ENCODE measurements around the gene ALOX15.
A peak's percentile ranks its signal among the peaks of the same experiment; 100 is the strongest.
"Not testable (repeated sequence)": the region's sequence is repeated elsewhere in the genome, so short reads cannot be mapped to it uniquely, and the experiment has no call there.

The ALOX15 gene

DNA sequence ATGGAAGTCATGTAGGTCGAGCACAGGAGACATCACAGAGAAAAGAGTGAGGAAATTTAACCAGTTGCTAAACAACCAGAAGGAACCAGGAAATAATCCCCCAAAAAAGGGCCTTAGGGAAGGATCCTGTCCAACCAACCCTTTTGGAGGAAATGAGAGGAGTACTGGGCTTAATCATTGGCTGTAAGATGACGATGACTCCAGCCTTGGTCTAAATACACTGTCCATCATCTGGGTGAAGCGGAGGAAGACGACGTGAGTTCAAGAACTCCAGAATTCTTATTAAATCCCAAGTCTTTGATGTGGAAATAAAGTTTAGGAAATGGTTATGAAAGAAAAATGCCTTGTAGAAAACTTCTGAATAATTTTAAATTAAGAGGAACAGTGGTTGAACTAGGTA lies 11.5 kb upstream of the ALOX15 start:
- DNase-seq, result no peak

DNA sequence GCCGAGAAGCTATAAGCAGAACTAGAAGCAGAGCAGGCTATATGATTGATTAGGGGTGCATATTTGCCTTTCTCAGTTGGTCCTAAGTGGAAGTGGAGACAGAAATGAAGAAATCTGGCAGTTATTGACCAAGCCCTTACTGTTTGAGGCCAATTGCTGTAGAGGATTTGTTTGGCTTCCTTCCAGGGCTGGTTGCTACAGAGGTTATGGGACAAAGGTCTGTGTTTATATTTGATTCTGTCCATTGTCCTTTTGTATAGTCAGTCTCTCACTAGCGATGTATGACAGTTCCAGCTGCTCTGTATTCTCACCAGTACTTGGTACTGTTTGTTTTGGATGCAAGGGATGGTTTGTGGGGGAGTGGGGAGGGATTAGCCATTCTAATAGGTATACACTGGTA lies 7.3 kb upstream of the ALOX15 start:
- no peak for DNase-seq

DNA sequence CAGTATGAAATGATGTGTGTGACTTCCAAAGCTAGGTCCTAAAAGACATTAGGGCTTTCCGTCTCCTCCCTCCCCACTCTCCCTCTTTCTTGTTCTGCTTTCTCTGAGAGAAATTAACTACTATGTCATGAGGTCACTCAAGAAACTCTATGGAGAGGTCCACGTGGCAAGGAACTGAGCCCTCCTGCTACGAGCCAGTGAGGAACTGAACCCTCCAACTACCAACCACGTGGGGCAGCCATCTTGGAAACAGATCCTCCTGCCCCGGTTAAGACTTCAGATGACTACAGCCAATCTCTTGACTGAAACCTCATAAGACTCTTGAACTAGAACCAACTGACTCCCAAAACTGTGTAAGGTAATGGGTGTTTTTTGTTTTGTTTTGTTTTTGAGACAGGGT lies 4.2 kb upstream of the ALOX15 start:
- peak in 1 of 58 donors; percentile 19 for DNase-seq

DNA sequence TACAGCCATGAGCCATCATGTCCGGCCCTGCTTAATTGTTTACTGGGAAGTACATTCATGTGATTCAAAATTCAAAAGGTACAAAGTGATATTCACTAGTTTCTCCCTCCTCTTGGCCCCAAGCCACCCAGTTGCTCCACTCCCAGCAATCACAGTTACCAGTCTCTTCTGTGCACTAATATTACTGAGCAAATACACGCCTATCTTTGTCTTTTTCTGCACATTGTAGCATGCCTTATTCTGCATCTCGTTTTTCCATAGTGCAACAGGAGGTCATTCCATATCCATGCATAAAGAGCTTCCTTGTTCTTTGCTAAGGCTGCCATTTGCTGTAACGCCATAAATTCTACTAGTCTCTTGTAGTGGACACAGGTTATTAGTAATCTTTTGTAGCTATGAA lies 2.2 kb upstream of the ALOX15 start:
- no peak for DNase-seq

DNA sequence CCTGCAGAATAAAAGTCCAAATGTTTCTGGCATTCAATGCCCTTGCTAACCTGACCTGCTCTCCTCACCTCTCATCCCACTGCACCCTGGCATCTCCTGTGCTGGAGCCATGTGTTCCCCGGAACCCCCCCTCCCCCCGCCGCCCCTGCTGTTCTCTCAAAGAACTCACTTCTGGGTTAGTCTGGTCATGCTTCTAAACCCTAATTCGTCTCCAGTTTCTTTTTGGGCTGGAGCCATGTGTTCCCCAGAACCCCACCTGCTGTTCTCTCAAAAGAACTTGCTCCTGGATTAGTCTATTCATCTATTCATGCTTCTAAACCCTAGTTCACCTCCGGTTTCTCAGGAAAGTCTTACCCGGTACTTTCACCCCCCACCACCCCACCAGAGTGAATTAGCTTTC lies 808 bp upstream of the ALOX15 start:
- DNase-seq, result no peak

DNA sequence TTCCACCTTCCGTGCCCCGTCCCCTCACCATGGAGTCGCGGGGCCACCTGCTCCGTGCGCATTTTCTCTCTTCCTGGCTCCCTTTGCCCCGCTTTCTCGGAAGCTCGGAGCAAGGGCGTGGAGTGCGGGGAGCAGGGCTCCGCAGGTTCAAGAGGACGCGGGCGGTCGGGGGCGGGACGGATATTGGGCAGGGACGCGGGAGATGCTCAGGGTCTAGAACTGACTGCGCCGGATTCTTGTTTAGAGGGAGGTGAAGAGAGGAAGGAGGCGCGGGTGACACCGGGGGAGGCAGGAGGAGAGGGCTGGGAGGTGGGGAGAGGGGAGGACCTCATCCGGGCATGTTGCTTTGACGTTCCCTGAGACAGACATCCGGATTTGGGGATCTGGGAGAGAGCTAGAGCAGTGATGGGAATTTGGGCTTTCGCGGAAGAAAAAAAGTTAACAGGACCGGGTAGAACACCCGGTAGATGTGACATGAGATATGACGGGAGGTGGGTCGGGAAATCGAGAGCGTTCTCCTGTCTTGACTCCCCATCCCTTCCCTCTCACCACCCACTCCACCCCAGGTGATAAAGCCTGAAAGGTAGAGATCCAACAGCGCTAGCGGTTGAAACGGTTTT lies 799 bp downstream of the ALOX15 start:
- DNase-seq, result peak in 1 of 58 donors; percentile 13

DNA sequence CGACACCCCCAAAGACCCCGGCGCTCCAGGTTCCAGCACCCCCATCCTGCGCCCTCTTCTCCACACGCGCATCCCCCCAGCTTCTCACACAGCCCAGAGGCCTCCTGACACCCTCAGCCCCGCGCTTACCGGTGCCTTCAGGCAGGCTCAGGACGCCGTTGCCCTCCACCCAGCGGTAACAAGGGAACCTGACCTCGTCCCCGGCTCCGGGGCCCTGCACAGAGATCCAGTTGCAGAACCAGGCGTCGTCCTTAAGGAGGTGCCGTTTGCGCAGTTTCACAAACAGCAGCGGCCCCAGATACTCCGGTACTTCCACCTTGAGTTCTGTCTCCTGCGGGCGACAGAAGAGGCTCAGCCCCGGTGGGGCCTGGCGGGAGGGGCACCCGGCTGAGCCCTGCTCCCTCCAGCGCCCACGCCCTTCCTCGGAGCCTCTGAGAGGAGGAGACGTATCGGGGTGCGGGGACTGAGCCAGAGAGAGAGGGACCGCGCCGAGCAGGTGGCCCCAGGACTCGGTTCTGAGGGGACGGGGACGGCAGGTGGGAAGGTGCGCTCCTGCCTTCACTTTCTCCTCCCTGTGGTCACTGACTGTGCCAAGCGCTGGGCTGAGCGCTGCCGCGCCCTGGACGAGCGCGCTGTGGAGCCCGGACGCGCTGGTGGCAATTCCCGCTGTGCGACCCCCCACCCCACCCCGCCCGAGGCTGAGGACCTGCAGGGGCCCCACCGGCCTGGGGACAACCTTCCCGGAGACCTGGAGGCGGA lies 2.0 kb downstream of the ALOX15 start:
- DNase-seq, result not testable (repeated sequence)

DNA sequence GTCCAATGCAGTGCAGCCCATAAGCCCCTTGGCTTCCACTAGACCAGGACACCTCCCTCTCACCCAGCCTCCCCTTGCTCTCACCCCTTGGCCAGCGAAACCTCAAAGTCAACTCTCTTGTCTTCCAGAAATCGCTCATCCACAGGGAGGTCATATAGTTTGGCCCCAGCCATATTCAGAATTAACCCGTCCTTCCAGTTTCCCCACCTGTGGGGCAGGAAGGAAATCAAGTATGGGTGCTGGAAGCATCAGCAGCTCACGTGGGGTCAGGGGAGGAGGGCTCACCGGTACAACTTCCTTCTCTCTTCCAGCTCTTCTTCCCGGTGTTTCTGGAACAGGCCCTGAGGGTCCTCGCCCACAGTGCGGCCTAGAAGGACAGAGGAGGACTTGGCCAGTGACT lies 2.7 kb downstream of the ALOX15 start:
- DNase-seq, result not testable (repeated sequence)

DNA sequence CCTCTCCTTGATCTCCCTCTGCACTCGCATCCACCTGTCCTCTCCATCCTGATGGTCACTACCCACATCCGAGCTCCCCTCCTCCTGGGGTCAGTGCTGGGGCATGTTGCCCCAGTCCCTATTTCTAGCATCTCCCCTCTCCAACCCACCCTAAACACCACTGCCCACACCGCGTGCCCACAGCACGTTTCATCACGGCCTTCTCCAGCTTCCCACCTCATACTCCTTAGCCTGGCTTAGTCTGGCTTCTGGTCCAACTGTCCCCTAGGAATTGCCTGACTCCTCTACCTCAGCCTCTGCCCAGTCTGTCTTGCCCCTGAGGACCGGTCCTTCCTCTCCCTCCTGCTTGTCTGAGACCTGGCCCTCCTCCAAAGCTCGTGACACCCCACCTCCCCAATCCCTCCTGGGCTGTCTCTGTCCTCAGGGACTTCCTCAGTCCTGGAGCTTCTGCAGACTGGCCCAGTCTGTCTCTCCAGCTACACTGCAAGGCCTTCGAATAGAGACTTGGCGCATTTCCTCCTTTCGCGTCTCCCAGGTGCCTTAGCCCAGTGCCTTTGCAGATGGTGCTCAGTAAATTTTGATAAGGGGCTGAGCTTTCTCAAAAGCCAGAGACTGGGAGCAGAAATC lies 4.9 kb downstream of the ALOX15 start:
- DNase-seq, result no peak

DNA sequence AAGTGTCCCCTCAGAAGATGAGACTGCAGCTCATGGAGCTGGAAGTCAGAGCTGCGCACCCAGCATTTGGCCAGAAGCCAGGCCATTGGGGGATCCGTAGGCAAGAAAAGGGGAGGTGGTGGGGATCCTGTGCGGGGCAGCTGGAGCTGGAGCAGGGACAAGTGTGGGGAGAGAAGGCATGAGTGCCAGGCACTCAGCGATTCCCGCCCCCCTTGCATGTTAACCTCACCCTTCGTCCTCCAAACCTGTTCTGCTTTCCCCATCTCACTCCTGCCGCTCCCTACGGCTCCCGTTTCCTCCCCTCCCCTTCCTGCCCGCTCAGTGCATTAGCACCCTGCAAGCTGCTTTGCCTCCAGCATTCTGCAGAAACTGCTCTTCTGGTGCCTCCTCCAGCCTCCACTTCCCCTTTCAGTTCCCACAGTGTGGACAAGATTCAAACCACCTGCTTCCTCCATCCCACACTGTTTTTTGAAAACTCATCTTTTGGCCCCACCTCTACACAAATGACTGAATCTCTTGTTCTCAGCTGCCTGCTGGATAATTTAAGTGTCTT lies 5.6 kb downstream of the ALOX15 start:
- DNase-seq, result peak in 19 of 58 donors; percentile 1 to 37 (median 8)

DNA sequence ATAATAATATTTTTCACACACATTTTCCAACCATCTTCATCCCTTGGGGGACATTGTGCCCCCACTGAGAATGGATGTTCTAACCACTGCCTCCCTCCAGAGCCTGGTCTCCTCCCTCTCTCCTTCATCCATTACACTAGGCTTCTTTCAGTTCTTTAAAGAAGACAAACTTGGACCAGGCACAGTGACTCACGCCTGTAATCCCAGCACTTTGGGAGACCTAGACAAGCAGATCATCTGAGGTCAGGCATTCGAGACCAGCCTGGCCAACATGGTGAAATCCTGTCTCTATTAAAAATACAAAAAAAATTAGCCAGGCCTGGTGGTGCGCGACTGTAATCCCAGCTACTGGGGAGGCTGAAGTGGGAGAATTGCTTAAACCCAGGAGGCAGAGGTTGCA lies 6.5 kb downstream of the ALOX15 start:
- no peak for DNase-seq

DNA sequence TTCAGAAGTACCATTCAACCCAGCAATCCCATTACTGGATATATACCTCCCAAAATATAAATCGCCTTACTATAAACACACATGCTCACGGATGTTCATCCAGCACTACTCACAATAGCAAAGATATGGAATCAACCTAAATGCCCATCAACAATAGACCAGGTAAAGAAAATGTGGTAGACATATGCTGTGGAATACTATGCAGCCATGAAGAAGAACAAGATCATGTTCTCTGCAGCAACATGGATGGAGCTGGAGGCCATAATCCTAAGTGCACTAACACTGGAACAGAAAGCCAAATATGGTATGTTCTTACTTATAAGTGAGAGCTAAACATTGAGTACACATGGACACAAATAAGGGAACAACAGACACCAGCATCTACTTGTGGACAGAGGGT lies 7.8 kb downstream of the ALOX15 start:
- DNase-seq, result no peak

DNA sequence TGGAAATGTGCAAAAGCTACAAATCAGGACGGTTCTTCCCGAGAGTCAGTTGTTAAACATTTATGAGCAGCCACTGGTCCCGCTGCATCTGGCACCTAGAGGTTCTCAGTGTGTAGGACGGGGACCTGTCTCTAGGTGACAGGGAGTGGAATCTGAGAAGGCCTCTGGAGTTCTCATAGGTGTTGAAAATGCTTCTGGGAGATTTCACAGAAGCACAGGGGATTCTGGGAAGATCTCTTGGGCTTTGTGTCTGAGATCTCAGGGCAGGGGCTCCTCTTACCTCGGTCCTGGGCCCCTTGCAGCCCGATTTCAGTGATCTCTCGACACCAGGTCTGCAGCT lies 8.9 kb downstream of the ALOX15 start:
- no peak for DNase-seq

DNA sequence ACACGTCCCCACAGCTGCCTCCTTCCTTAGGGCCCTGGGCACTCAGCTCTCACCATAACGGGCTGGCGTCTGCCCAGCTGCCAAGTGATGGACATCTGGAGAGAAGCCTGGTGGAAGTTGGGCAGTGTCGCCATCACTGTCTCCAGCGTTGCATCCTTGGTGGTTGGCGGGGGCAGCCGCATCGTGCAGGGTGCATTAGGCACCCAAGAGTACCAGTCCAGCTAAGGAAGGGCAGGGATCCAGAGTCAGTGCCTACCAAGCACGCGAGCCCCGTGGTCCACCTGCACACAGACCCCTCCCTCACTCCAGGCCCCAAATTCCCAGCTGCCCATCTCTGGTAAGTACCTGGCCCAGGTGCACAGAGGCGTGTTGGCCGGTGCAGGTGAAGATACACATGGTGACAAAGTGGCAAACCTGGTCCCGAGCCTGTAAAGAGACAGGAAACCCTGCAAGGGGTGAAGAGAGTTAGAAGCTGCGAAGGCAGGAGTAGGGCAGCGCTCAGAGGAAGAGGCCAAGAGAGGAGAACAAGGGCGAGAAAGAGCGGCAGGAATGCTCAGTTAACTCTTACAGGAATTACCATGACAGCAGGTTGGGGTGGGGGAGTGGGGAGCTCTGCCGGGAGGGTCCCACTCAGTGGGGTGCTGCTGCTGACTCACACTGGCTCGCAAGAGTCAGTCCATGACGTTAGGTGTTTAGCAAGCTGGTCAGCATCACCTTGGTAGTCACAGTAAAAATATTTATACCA lies 9.5 kb downstream of the ALOX15 start:
- DNase-seq, result no peak

DNA sequence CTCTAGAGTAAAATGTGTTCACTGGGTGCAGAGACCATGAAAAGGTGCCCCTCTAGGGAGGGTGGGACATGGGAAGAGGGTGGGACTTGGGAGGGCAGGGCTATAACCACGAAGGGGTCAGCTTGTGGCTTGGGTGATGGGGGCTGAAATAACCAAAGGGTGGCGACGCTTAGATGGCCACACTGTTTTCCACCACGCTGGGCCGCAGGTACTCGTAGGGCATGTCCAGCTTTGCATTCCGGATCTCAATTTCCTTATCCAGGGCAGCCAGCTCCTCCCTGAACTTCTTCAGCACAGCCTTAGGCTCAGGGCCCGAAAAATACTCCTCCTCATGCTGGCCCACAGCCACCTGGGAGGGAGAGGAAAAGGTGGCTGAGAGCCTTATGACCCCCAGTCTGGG lies 10.0 kb downstream of the ALOX15 start:
- no peak for DNase-seq

DNA sequence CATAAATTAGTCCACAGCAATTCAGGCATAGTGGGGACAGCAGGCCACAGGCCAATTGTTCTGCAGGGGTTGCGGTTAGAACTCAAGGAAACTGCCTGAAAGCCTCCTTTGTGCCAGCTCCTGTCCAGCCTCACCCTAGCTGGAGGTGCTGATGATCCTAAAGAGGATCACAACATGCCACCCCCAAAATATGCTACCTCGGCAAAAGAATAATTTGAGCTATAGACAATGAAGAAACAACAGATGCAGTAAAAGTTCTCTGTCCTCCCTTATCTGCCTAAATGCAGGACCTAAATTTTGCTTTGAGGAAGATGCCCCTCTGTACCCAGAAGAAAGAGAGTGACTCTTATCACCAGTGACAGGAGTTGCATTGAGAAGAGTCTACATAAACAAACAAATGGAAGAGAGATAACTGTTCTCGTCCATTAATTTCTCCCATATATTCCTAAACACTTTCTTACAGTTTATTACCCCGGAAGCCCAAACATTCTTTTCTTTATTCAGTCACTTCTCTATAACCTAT lies 14.7 kb downstream of the ALOX15 start:
- no peak for DNase-seq

DNA sequence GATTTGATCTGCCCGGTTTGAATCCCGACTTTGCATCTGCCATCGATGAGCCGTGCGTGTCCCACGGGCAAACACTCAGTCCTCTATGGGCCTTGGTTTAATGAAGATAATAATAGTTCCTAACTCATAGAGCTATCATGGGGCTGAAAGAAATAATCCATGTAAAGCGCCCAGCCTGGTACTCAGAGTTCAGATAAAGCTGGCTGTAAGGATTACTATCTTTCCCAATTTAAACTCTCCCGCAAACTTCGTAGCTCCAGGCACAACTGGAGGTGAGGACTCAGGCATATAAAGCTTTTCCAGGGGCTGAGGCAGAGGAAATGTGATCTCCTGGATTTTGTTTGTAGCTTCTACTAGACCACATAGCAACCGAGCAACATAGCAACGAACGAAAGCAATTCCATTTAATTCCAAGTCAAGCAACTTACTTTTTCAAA lies 16.3 kb downstream of the ALOX15 start:
- DNase-seq, result no peak

DNA sequence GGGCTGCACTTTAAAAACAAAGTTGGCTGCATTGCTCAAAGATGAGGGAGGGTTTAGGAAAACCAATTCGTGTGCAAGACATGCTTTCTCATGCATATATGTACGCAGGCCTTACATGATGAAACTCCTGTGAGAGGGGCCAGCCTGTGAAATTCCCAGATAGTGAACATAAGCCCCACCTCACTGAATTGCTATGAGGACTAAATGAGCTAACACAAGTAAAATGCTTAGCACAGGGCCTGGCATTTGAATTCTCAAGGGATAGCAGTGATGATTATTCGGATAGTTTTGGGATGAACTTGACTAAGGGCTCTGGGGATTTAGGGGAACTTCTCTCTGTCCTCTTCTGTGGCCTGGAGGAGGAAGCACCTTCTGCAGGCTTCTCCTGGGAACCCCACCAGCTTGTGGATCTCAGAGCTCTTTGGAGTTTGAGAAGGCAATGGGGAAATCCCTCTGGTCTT lies 17.0 kb downstream of the ALOX15 start:
- DNase-seq, result not testable (repeated sequence)

DNA sequence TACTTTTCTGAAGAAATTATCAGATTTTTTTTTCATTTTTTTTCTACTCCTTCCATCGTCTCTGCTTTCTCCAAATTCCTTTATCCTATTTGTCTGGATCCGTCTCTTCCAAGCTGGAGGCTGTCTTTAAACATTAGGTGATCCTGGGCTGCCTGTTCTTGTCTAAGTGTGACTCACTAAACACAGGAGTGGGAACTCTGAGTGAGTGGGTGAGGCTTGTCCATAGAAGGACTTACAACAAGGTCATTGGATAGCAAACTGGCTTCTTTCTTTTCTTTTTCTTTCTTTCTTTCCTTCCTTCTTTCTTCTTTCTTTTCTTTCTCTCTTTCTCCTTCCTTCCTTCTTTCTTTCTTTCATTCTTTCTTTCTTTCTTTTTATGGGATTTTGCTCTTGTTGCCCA lies 18.2 kb downstream of the ALOX15 start:
- no peak for DNase-seq

DNA sequence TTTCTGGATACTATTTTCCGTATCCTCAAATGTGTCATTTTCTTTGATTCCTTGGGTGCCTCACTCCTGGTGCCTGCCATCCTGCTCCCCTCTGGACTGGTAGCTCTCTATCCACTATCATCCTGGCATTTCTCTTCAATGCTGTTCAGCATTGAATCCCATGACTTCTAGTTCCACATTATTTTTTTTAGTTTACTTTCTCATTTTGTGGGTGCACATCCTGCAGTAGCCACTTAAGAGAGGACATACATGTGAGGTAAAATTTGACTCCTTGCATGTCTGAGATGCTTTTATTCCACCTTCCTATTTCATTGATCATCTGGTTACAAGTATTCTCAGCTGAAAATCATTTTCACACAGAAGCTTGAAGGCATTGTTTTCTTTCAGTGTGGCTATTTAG lies 19.1 kb downstream of the ALOX15 start:
- DNase-seq, result no peak

DNA sequence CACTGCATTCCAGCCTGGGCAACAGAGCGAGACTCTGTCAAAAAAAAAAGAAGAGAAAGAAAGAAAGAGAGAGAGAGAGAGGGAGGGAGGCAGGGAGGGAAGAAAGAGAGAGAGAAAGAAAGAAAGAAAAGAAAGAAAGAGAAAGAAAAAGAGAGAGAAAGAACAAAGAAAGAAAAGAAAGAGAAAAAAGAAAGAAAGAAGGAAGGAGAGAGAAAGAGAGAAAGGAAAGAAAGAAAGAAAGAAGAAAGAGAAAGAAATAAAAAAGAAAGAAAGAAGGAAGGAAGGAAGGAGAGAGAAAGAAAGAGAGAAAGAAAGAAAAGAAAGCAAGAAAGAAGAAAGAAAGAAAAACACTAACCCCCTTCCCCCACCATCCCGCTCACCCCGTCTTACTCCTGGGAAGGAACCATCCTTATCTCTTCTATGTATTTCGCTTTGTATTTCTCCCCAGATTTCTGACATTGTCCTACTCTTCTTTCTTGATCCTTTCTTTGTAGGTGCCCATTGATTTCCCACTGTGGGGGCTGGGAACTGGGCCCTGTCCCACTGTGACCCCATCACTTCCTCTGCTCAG lies 20.9 kb downstream of the ALOX15 start:
- no peak for DNase-seq

All from anterior cingulate cortex (tissue), 58 donors.